Fibroblast of gingiva (primary cell): ENCODE measurements around the gene NIBAN1.
"Not testable (repeated sequence)": the region's sequence is repeated elsewhere in the genome, so short reads cannot be mapped to it uniquely, and the experiment has no call there.

Experiments used
- DNase-seq: peaks from one replicate; pipeline ENCODE4 v3.0.0-alpha.2; 2011; ENCODE audit warnings: low read depth

NIBAN1 gene, protein sequence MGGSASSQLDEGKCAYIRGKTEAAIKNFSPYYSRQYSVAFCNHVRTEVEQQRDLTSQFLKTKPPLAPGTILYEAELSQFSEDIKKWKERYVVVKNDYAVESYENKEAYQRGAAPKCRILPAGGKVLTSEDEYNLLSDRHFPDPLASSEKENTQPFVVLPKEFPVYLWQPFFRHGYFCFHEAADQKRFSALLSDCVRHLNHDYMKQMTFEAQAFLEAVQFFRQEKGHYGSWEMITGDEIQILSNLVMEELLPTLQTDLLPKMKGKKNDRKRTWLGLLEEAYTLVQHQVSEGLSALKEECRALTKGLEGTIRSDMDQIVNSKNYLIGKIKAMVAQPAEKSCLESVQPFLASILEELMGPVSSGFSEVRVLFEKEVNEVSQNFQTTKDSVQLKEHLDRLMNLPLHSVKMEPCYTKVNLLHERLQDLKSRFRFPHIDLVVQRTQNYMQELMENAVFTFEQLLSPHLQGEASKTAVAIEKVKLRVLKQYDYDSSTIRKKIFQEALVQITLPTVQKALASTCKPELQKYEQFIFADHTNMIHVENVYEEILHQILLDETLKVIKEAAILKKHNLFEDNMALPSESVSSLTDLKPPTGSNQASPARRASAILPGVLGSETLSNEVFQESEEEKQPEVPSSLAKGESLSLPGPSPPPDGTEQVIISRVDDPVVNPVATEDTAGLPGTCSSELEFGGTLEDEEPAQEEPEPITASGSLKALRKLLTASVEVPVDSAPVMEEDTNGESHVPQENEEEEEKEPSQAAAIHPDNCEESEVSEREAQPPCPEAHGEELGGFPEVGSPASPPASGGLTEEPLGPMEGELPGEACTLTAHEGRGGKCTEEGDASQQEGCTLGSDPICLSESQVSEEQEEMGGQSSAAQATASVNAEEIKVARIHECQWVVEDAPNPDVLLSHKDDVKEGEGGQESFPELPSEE

DNA sequence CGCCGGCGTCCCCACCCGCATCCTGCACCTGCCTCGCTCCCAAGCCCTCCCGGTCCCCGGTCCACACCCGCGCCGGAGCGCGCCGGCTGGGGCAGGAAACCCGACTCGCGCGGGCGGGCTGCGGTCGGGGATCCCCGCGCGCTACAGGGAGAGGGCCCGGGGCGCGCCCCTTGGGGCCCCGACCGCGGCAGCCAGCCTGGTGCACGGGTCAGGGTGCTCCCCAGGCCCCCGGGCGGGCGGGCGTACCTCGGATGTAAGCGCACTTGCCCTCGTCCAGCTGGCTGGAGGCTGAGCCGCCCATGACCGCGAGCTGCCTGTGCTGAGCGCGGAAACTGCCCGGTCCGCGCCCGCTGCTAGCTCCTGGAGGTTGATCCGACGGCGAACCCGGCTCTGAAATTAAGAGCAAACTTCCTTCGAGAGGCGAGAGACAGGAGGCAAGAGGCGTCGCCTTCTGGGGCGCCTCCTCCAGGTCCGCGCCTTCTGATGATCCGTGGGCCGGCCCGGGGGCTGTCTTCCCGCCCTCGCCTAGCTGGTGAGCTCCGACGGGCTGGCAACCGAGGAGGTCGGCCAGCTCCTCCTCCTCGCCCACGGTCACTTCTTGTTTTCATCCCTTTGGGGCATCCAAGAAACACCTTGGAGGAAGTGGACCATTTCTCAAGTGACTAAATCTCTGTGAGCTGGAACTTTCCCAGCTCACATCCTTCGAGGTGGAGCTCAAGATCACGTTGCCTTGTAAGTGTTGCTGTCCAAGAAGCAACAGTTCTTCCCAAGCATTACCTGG lies at the start of gene NIBAN1:
NIBAN1 (minus strand) TSS at position 453 of the 781 bp plus-strand sequence; CDS start at position 301, 152 bp downstream.
- DNase-seq = peak; percentile 45

DNA sequence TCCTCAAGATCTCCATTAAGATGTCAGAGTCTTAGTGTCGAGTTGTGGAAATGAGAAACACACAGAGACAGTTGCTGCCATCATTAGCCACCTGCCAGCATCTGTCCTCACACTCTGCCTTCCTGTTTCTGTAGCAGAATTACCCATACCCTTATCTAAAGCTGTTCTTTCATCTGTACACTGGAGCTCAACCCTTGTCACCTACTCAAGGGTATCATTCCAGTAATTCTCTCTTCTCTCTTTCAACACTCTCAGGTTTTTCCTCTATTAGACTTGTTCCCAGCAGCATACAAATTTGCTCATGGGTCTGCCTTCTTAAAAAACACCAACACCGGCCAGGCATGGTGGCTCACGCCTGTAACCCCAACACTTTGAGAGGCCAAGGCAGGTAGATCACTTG lies 43.7 kb upstream of the NIBAN1 start:
- DNase-seq = no peak

DNA sequence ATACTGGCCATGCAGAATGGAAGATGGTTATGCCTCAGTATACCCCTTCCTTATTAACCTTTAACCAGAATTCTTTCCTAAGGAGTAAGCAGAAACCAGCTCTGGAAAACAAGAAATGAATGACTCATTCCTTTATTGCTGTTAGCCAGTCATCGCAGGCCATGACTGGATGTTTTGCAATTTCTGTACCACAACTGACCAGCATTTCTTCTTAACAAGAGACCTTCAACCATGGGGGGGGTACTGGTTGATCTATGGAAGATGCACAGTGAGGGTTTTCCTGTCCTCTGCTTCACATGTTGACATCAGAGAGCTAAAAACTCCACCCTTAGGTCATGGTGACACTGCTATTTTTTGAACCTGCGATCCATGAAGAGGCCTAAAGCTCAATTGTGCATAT lies 43.0 kb upstream of the NIBAN1 start:
- peak; percentile 77 for DNase-seq

DNA sequence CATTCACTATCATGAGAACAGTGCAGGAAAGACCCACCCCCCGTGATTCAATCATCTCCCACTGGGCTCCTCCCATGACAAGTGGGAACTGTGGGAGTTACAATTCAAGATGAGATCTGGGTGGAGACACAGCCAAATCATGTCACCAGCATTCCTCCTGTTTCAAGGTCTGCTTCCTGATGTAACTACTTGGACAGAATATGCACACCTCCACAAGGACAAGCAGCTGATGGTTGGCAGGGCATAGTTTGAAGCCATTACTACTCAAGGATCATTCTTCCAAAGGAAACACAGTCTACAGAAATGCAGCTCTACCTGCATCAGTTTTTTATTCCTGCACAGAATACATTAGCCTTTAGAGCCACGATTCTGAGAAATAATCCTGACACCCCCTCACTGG lies 42.6 kb upstream of the NIBAN1 start:
- DNase-seq = no peak

DNA sequence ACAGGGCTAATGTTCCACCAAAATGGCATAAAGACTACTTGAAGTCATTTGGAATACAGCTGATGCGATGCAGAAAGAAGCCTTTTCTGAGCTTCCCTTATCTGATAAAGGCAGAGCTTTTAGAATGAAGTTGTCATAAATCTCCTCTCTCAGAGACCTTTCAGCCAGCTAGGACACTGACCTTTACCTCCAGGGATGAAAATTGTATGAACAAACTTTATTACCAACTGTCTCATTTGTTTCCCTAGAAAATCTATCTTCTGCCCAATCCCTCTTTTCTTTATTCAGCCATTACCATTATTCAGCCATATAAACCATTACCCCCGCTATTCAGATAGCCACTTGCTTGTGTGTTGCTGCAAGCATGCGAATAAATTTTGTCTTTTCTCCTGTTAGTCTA lies 41.3 kb upstream of the NIBAN1 start:
- no peak for DNase-seq

DNA sequence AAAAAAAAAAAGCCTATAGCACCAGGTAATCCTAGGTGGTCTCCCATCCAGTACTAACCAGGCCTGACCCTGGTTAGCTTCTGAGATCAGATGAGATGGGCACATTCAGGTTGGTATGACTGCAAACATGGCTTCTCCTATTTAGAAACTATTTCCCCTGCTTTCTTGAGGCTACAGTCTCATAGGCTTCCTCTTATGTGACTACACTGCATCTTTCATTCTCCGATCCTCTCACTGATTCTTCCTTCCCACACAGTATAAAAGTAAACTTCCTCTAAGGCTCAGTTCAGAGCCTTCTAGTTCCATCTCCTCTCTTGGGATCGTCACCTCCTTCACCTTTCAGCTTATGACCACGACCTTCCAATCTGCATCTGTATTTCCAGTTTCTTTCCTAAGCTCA lies 40.6 kb upstream of the NIBAN1 start:
- DNase-seq = no peak

DNA sequence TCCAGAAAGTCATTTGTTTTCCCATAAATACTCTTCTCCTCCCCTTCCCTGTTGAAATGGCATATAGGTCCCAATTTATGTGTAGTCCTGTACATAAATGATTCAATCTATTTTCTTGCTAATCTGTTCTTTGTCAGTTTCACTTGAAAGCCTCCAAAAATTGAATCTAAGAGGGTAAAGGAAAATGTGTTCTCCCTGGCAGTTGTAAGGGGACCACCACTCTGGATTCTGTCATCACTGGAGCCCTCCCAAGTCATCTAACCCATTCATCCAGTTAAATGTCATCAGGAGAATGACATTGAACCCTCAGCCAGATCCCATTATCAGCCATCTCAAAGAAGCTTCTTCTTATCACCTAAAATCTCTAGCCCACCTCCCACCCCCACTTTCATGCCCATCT lies 36.1 kb upstream of the NIBAN1 start:
- DNase-seq = no peak

DNA sequence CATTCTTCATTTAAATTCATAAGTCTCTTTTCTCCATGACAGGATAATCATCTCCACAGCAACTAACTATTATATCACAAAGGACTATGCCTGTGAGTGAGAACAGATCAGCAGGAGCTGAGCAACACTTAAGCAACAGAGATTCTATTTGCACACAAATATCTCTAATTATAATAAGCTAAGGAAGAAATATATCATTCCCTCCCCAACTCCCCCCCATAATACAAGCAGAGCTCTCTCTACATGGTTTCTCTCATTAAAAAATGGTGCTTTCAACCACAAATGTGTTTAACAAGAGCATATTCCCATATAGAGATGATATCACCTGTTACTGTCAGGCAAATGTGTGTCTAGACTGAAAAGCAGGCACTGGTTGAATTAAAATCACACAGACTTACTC lies 34.5 kb upstream of the NIBAN1 start:
- DNase-seq = no peak

DNA sequence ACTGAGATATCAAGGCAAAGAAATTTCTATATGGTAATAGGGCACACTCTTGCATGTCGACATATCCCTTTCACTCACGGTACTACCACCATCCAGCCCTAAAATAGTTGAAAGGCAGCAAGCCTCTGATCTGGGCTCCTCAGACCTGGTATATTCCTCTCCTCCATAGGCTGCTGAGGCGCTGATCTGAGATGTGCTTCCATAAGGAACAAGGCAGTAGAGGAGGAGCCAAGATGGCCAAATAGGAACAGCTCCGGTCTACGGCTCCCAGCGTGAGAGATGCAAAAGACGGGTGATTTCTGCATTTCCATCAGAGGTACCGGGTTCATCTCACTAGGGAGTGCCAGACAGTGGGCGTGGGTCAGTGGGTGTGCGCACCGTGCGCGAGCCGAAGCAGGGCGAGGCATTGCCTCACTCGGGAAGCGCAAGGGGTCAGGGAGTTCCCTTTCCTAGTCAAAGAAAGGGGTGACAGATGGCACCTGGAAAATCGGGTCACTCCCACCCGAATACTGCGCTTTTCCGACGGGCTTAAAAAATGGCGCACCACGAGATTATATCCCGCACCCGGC lies 27.1 kb upstream of the NIBAN1 start:
- not testable (repeated sequence) for DNase-seq

DNA sequence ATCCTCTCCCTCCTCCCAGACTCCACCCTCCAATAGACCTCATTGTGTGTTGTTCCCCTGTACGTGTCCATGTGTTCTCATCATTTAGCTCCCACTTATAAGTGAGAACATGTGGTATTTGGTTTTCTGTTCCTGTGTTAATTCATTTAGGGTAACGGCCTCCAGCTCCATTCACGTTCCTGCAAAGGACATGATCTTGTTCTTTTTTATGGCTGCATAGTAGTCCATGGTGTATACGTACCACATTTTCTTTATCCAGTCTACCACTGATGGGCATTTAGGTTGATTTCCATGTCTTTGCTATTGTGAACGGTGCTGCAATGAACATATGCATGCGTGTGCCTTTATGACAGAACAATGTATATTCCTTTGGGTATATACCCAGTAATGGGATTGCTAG lies 25.7 kb upstream of the NIBAN1 start:
- DNase-seq = not testable (repeated sequence)

DNA sequence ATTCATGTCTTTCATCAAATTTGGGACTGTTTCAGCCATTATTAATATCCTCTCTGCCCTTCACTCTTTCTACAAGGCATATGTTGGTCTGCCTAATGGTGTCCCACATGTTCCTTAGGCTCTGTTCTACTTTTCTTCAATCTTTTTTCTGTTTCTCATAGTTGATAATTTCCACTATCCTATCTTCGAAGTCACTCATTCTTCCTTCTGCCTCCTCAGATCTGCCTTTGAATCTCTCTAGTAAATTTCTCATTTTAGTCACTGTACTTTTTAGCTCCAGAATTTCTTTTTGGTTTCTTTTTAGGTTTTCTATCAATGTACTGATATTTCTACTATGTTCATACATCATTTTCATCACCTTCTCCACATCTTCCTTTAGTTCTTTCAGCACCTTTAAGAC lies 20.0 kb upstream of the NIBAN1 start:
- DNase-seq = no peak

DNA sequence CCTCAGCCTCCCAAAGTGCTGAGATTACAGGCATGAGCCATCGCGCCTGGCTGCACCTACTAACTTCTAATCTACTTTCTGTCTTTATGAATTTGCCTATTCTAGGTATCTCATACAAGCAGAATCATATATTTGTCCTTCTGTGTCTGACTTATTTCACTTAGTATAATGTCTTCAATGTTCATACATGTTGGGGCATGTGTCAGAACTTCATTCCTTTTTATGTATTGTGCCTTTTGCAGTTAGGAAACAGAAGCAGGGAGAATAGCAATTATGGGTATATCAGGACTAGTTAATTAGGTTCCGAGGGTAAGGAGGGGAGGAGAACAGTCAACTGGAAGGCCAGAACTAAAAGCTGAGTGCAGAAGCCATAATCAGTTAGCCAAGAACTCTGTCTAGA lies 18.0 kb upstream of the NIBAN1 start:
- no peak for DNase-seq

DNA sequence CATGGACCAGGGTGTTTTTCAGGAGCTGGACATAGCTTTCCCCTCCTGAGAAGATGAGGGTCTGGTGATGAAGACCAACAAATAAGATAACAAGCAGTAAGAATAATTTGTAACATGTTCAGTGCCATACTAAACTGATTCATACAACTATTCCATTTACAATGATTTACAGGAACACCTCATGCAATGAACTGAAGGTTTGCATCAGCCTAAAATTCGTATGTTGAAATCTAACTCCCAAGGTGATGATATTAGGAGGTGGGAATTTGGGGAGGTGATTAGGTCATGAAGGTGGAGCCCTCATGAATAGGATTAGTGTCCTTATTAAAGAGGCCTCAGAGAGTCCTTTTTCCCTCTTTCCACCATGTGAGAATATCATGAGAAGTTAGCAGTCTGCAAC lies 15.9 kb upstream of the NIBAN1 start:
- no peak for DNase-seq

DNA sequence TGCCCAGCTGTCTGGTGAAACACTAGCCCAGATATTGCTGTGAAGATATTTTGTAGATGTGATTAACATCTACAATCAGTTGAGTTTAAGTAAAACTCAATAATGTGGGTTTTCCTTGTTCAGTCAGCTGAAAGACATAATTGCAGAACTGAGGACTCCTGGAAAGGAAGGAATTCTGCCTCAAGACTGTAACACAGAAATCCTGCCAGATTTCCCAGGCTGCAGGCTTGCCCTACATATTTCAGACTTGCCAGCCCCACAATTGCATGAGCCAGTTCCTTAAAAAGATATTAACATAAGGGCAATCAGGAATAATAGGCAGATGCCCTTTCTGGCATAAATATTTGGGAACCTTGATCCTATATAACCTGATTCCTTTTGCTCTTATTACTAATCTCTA lies 14.2 kb upstream of the NIBAN1 start:
- DNase-seq = peak; percentile 5

DNA sequence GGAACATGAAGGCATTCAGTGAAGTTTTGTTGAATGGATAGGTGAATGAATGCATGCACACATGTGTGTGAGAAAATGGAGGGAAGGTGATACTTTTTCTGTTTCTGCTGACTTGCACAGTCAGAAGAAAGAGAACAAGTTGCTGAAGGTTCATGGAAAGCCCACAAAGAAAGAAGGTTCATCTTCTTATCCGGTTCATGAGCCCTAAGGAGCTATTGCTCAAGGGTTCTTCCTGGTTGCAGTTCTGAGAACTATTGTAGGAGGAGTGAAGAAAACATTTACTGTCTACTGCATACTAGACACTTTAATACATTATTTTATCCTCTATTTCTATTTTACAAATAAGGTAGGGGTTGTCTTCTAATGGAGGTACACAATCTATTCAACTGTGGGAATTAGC lies 13.4 kb upstream of the NIBAN1 start:
- DNase-seq = no peak

DNA sequence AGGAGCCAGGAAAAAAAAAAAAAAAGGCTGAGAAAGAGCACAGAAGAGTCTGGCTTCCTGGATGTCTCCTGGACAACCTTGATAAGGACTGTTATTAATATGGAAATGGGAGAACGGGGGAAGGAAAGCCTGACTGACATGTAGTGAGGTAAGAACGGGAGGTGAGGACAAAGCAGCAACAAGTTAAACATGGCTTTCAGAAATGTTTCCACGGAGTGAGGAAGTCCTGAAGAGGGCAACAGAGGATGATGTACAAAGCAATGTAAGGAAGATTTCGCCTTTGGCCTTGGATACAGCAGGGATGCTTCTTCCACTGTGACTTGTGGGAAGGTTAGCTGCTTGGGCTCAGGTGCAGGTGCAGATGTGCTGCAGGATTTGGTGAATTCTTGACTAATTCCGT lies 11.9 kb upstream of the NIBAN1 start:
- peak; percentile 42 for DNase-seq

DNA sequence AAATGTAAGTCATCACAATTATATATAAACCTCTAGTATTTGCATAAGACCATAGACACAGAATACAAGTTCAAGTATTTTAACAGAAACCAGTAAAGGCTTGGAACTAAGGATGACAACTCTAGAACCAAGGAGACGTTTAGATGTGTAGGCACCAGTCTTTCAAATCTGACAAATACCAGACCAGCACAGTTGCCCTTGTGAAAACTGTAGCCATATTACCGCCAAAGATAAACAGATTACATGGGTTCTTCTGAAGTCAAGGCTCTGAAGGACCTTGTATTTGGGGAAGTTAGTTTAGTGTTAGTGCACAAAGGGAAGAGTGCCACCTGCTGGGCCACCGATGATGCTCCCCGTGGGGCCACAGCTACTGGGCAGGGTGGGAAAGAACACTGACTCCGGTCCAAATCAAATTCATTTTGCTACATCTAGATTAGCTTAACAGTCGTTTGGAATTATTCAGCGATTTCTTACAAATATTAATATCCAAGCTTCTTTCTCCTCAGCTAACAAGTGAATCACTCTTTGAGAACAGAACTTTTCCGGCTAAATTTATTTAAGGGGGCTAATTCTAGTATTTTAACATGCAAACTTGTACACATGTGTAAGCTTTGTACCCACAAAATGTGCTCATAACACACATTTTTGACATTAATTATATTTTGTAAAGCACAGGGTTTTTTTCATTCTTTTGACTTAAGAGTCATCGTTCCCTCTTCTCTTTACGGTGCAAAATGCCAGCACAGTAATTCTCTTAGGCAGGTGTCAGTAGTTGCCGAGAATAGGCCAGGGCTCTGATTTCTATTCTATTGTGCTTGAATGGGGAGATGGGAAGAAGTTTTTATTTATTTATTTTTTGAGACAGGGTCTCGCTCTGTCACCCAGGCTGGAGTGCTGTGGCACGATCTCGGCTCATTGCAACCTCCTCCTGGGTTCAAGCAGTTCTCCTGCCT lies 8.0 kb upstream of the NIBAN1 start:
- DNase-seq = peak; percentile 70

DNA sequence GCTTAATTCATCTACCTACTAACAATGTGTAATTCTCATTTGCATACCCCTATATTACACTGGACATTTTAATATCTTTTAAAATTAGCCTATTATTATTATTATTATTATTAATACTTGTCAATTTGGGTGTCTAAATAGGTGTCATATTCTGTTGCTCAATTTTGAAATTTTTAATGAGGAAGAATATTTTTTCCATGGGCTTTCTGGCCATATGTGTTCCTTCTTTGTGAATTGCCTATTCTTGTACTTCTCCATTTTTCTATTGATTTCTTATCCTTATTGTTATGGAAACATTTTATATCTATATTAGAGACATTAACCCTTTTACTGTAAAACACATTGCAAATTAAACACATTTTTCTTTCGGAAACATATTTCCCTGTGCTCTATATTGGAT lies 6.4 kb upstream of the NIBAN1 start:
- no peak for DNase-seq

DNA sequence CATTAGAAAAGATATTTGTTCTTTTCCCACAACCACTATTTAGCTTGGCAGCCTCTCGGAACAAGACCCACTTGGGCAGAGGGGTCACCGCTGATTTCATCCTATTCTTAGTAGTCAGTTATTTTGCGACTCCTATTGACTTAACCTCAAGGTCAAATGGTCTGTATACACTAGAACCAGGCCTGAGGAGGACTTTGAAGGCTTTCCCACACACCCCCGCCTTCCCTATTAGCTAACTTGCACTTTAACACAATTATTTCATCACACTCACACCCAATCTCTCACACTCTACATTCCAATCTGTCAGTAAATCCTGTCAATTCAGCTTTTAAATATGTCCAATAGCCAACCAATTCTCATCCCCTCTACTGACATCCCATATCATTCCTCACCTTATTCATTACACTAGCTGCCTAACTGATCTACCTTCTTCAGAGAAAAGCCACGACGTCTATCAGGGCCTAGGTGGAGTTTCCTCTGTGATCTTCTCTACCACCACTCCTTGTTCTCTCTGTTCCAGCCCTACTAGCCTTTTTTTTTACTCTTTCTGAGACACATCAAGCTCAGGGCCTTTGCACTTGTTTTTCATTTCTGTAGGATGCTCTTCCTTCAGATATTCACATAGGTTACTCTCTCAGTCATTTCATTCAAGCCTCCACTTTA lies 1.0 kb upstream of the NIBAN1 start:
- DNase-seq = no peak

DNA sequence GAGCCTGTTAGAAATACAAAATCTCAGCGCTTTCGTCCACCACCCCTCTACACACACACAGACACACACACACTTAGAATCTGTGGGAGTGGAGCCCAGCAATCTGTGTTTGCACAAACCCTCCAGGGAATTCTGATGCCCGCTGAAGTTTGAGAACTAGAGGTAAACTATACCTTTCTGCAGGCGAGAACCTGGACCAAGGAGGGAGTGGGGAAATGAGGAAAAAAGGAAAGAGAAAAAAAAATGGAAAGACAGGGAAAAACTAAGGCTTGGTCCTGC lies 468 bp upstream of the NIBAN1 start:
- DNase-seq = no peak
